Stromal cell of bone marrow (primary cell): Measurements from ENCODE around the gene CCSER2.
"Not testable (repeated sequence)": the region's sequence is repeated elsewhere in the genome, so short reads cannot be mapped to it uniquely, and the experiment has no call there.

Experiments used
- DNase-seq: peaks from one replicate; pipeline ENCODE4 v3.0.0-alpha.2; 2012; ENCODE audit warnings: low read depth

CCSER2 gene

DNA sequence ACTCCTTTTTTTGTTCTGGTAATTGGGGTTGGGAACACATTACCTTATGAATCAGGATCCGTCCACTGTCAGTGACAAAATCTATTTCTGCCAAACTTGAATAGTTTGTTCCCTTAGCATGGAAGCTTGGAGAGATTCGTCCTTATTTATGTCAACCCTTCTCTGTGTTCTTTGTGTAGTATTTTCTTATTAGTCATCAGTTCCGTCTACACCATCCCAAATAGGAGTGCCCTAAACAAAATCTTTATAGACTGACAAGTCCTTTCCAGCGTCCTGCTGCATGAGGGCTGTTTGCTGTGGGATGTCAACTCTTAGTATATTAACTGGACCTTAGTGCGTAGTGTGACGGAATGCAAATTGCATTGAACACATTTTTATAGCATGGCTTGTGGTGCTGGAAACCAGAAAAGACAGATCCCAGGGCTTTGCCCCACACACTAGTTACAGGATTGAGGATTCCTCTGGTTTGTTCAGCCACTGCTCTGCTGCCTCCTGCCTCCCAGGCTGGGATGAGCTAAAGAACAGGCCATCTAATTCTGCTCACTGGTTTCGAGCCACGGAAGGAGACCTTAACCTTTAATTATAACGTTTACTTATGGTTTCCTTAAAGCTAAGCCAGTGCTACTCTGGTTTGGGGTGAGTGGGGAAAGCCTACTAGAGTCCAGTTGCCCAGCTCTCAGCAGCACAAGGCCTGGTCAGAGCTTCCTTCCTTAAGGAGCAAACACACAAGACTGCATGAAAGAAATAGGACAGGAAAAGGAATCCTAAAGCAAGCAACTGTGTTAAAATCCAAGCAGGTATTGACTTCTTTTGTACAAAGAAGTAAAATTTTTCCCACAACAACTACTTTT, 194.4 kb downstream of the CCSER2 start:
- no peak for DNase-seq

DNA sequence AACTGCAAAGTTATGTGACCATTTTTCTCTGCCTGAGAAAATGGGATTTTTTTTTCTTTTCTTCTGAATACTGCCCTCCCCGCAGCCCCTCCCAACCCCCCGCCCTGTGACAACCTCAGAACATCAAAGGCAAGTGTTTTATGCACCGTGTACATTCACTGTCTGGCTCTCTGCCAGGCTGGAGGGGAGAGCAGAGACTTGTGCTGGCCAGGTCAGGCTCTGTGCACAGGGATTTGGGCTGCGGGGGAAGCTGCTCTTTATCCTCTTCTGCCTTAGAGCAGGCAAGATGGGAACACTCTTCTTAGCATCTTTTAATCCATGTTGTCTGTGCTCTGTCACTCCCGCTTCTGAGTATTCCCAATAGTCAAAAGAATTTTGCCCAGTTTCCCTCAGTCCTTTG, 195.1 kb downstream of the CCSER2 start:
- no peak for DNase-seq

- no peak for DNase-seq
Observed at GRCh38 chr10:84524435-84524834, 196.0 kb downstream of the CCSER2 start.

- no peak for DNase-seq
Observed at GRCh38 chr10:84525120-84525806, 196.9 kb downstream of the CCSER2 start.

DNA sequence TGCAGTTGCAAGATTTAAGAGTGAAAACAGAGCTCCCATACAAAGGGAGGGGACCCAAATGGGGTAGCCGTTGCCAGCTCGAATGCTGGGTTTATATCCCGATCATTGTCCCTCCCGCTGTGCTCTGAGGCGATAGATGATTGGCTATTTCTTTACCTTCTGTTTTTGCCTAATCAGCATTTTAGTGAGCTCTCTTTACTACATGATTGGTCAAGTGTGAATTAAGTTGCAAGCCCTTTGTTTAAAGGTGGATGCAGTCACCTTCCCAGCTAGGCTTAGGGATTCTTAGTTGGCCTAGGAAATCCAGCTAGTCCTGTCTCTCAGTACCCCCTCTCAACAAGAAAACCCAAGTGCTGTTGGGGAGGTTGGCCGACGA, 197.4 kb downstream of the CCSER2 start:
- DNase-seq = not testable (repeated sequence)

GRCh38 chr10:84527386-84527785, 199.0 kb downstream of the CCSER2 start:
- not testable (repeated sequence) for DNase-seq

DNA sequence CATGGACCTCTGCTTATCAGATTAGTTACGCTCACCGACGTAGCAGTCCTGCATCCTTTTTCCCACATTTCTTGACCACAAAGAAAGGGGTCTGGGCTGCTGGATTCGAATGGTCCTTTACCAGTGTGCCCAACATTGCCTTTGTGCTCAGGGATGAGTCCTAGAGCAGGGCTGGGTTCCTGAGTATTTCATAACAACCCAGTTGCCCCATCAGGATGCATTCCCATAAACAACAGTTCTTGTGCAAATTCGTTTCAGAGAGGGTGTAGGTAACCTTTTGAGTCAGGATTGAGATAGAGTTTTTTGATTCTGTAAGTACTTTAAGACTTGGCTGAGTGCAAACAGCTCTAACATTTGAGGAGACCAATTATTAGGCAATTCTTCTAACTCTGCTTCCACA, 200.1 kb downstream of the CCSER2 start:
- not testable (repeated sequence) for DNase-seq

DNA sequence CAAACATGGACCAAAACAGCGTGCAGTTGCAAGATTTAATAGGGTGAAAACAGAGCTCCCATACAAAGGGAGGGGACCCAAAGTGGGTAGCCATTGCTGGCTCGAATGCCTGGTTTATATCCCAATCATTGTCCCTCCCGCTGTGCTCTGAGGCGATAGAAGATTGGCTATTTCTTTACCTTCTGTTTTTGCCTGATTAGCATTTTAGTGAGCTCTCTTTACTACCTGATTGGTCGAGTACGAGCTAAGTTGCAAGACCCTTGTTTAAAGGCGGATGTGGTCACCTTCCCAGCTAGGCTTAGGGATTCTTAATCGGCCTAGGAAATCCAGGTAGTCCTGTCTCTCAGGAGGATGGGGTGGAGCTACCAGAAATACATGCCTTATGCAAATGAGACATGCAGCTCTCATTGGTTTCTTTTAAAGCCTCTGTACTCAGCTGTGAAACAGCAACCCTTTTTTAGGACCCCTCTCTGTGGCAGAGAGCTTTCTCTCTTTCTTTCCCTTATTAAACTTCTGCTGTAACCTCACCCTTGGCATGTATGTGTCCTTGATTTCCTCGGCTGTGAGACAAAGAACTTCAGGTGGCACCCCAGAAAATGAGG, 202.4 kb downstream of the CCSER2 start:
- no peak for DNase-seq

DNA sequence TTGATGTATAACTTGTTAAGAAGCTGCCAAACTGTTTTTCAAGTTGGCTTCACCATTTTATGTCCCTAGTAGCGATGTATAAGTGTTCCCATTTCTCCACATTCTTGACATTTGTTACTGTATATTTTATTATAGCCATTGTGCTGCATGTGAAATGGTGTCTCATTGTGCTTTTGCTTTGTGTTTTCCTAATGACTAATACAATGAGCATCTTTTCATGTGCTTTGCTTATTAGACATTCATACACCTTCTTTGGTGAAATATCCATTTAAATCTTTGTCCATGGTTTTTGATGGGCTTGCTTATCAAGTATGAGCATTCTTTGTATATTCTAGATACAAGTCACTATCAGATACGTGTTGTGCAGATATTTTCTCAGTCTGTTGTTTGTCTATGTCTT, 203.0 kb downstream of the CCSER2 start:
- DNase-seq = no peak

- DNase-seq = no peak
Observed at GRCh38 chr10:84534168-84534567, 205.8 kb downstream of the CCSER2 start.

GRCh38 chr10:84537447-84537931, 209.1 kb downstream of the CCSER2 start:
- peak; percentile 42 for DNase-seq

GRCh38 chr10:84538036-84538435, 209.6 kb downstream of the CCSER2 start:
- no peak for DNase-seq

- no peak for DNase-seq
Observed at GRCh38 chr10:84539216-84539615, 210.8 kb downstream of the CCSER2 start.

- DNase-seq = peak; percentile 45
Observed at GRCh38 chr10:84540022-84540616, 211.7 kb downstream of the CCSER2 start.

DNA sequence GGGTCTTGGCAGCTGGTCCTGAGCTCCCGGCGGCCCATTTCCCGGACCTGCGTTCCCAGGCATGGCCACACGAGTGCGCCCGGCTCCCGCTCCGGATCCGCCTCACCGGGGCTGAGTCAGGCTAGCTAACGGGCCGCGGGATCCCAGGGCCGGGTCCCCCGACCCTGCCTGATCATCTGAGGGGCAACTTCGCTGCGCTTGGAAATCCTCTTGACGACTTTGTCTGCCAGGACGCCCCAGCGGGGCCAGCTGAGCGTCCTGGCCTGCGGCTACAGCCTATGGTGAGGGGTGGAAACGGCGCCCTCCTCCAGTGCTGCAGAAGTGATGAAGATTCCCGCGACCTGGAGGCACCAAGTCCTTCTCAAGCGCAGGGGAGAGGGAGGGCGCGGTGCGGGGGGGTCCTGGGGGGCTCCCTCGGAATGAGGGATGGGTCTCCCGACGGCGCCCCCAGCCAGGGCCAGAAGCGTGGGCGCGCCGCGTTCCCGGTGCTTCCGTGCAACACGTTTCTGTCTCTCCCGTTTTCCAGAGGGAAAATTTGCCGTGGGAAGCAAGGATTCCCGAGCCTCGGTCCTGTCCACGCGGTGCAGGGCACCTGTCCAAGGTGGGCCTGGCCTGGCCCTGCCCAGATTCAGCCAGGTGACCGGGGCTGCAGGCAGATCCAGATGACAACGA, 212.4 kb downstream of the CCSER2 start:
- no peak for DNase-seq

DNA sequence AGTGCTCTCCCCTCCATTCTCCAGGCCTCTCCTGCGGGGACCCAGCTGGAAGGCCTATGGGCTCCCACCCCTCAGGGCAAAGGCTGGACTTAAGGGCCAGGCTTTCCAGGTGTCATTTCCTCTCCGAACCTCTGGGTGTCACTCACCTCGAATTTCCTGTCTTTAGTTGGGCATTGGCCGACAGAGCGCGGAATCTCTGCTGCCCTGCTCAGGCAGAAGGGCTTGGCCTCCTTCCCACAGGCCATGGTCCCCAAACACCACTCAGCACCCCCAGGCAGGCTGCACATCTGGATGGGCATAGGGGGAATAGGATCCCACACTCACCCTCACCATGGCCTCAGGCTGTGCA, 212.9 kb downstream of the CCSER2 start:
- no peak for DNase-seq

- DNase-seq = no peak
Observed at GRCh38 chr10:84542522-84543490, 214.4 kb downstream of the CCSER2 start.

DNA sequence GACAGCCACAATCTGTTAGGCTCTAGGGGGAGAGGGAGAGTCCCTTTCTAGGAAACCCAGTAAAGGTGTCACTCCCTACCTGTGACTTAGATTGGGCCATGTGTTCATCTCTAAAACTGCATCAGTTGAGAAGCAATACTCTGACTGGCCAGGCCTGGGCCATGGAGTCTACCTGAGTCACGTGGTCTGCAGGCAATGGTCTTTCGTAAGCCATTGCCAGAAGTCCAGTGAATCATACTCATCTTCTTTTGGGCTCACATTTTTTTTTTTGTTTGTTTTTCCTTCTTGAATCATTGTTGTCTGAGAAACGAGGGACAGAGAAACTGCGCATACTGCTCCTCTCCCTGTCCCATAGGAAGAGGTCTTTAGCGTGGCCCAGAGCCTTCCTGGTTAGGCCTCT, 215.6 kb downstream of the CCSER2 start:
- no peak for DNase-seq

DNA sequence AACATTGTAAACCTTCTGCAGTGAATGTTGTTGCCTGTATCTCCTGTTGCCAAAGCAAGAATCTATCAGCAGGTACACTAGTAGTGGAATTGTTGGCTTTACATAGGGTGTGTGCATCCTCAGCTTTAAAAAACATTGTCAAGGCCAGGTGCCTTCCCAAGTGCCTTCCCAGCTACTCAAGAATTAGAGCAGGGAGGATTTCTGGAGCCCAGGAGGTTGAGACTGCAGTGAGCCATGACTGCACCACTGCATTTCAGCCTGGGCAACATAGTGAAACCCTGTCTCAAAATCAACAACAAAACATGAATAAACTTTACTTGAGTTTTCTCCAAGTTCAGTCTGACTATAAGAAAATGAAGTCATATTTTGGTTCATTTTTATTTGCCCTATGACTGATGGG, 217.3 kb downstream of the CCSER2 start:
- DNase-seq = no peak

DNA sequence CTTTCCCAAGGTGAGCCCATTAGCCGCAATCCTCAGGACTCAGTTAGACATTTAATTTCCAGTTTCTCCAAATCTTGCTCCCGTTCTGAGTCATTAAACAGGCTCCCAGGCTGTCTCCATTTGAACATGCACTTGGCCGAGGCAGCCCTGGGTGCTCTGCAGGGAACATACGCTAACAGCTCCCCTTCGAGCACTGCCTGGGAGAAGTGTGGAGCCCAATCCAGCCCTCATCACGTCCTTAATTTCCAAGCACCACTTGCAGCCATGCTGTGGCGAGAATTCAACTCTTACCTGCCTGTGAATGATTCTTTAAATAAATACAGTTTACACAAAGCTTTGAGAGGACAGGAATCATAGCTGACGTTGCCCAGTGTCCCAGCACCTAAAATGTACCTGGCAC, 218.2 kb downstream of the CCSER2 start:
- DNase-seq = no peak

- no peak for DNase-seq
Observed at GRCh38 chr10:84547616-84548015, 219.2 kb downstream of the CCSER2 start.
